HG02610 (cell line): ENCODE data around the gene VWA8.
"Not testable (repeated sequence)": the region's sequence is repeated elsewhere in the genome, so short reads cannot be mapped to it uniquely, and the experiment has no call there.

Experiments used
- ATAC-seq: cut with Tn5 transposase; IDR thresholded peaks from one replicate; pipeline ENCODE4 v1.9.1; 2021; ENCODE audit warnings: mild to moderate bottlenecking, moderate library complexity; ENCODE audit not compliant: unreplicated experiment

The VWA8 gene

DNA sequence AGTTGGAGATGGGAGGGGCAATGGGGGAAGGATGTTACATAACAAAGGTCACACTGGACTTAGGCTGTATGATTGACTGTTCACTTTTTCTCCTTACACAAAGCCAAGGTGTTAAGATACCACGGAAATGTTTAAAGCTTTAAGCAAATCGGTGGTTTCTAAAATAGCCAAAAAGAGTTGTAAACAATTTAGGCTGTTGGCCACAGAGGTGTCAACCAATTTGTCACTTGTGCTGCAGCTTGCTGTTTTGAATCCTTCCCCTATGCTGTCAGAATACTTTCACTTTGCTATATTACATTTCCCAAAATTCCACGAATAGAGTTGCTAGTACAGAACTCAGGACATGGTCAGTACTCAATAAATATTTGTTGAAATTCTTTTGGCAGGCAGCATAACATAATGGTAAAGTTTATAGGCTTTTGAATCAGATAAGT lies 149.3 kb downstream of the VWA8 start:
- ATAC-seq = peak; percentile 67

- no peak for ATAC-seq
Observed at GRCh38 chr13:41809962-41810361, 150.9 kb downstream of the VWA8 start.

GRCh38 chr13:41803445-41803735 lies 157.5 kb downstream of the VWA8 start:
- ATAC-seq = not testable (repeated sequence)

- no peak for ATAC-seq
Observed at GRCh38 chr13:41802684-41803444, 158.0 kb downstream of the VWA8 start.

DNA sequence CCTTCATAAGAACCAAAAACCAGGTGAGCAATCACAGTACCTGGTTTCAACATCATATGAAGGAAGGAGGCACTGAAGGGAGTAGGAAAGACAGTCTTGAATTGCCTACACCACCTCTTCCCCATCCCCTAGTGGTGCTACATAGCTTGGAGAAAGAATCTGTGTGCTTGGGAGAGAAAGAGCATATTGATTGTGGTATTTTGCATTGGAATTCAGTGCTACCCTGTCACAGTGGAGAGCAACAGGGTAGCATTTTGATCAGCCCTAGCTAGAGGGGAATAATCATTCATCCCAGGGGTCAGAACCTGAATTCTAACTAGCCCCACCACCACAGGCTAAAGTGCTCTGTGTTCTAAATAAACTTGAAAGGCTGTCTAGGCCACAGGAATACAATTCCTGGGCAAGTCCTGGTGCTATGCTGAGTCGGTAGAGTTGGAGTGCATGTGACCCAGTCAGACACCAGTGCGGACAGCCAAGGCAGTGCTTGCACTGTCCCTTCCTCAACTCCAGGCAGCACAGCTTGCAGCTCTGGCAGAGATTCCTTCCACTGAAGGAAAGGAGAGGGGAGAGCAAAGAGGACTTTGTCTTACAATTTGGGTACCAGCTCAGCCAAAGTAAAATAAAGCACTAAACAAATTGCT lies 158.7 kb downstream of the VWA8 start:
- no peak for ATAC-seq

- ATAC-seq = no peak
Observed at GRCh38 chr13:41791056-41791455, 169.9 kb downstream of the VWA8 start.

GRCh38 chr13:41788552-41788951 lies 172.4 kb downstream of the VWA8 start:
- no peak for ATAC-seq

GRCh38 chr13:41785402-41786172 lies 175.3 kb downstream of the VWA8 start:
- no peak for ATAC-seq

DNA sequence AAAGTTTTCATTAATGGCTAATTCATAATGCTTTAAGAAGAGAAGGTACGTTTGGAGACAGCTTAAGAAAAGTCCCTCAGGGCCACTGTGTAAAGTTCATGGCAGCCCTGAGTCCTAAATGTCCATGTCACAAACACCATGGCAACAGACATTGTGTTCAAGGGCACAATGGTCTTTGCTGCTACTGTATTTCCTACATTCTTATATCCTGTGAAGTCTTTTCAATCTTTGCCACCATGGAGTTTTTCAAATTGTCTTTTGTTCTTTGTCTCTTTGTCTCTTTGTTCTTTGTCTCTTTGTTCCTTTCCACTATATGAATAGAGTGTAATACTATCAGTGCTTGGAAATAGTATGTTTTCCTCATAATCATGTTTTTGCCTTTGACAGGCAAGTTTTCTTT lies 178.8 kb downstream of the VWA8 start:
- no peak for ATAC-seq

- ATAC-seq = no peak
Observed at GRCh38 chr13:41780715-41781706, 179.9 kb downstream of the VWA8 start.

GRCh38 chr13:41775251-41775650 lies 185.7 kb downstream of the VWA8 start:
- no peak for ATAC-seq

GRCh38 chr13:41774605-41775218 lies 186.2 kb downstream of the VWA8 start:
- ATAC-seq = no peak

- ATAC-seq = no peak
Observed at GRCh38 chr13:41767801-41768200, 193.1 kb downstream of the VWA8 start.

DNA sequence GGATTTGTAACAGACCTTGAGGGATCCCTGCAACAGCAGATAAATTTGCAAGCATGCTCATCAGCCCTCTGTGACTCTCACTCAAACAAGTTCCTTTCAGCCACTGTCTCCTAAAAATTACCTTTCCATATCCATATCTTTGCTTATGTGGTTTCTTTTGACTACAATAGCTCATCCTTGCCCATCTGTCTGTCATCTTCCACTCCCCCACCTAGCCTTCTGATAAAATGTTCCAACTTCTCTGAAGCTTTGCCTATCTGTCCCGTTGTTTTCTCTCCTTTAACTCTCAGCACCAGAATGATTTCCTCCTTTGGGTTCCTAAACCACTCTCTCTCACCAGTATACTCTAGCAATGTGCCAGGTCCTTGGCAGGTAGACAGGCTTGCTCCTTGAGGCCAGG lies 194.5 kb downstream of the VWA8 start:
- no peak for ATAC-seq

DNA sequence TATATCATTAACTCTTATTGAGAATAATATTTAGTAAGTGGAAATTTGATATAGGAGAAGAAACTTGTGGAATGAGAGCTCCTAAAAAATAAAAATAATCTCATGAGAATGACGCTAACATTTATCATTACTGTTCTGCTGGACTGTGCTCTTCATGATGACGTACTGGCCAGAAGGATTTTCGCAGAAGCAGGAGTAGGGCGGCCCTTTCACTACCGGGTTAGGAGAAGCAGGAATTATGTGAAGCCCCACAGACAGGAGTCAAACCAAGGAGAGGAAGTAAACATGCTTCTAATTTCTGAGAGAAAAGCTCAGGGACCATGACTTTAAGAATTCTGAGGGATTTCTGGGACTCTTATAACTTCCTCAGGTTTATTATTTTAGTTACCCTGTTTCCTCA lies 195.1 kb downstream of the VWA8 start:
- no peak for ATAC-seq

- no peak for ATAC-seq
Observed at GRCh38 chr13:41765020-41765419, 195.9 kb downstream of the VWA8 start.

- no peak for ATAC-seq
Observed at GRCh38 chr13:41764558-41764957, 196.4 kb downstream of the VWA8 start.

DNA sequence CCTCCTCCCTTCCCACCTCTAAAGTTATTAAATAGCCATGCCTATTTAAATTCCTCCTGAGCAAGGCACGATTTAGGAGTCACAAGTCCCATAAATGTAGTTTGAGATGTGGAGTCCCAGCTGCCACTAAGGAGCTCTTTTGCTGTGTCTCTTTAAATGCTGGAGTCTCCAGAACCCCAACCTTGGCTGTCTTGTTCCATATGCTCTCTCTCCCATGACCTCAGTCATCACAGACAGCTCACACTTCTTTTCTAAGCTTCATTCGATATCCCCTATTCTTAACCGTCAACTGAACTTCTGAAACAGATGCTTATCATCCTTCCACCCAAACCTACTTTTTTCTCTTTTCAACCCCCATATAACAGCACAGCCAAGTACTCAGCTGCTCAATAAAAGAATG lies 197.1 kb downstream of the VWA8 start:
- ATAC-seq = no peak

DNA sequence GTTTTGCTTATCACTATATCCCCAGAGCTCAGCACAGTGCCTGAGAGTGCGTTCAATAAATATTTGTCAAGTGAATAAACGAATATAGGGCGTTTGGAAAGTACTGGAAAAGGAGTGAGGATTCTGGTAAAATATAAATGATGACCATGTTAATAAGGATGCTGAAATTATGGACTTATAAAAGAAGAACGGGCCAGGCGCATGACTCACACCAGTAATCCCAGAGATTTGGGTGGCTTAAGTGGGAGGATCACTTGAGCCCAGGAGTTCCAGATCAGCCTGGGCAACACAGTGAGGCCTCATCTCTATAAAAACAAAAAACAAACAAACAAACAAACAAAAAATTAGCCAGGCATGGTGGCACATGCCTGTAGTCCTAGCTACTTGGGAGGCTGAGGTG lies 198.1 kb downstream of the VWA8 start:
- ATAC-seq = no peak

DNA sequence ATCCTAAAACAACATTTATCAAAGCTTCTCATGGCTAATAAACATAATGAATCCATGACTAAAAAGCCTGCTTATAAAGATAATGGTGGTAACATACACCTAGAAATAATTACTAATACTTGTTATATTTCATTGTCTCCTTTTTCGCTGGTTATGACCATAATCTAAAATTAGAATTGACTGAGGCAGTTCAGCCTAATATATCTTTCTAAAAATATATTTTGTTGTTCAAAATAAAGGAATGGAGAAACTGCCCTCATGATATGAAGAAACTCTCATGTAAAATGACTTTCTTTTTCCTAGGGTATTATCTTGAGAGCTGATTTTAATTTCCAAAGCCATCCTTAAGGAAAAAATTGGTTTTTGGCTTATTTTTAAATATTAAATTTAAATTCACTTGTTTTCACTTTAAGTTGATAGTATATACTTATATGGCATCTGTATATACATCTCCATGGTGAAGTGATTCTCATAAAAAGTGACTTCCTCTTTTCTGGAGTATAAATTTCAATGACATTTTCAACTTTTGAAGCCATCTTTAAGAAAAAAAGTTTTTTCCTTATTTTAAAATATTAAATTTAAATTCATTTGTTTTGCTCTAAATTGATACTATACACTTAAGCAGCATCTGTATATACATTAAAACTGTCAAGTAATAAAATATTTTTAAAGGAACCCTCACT lies 204.6 kb downstream of the VWA8 start:
- no peak for ATAC-seq
